Inferior parietal cortex (tissue), 1 donor: ENCODE results near the gene C6orf118.

Experiments
- DNase-seq: peaks from one replicate; pipeline ENCODE4 v3.0.0-alpha.2; 2016; ENCODE audit errors: extremely low spot score

C6orf118 gene

DNA sequence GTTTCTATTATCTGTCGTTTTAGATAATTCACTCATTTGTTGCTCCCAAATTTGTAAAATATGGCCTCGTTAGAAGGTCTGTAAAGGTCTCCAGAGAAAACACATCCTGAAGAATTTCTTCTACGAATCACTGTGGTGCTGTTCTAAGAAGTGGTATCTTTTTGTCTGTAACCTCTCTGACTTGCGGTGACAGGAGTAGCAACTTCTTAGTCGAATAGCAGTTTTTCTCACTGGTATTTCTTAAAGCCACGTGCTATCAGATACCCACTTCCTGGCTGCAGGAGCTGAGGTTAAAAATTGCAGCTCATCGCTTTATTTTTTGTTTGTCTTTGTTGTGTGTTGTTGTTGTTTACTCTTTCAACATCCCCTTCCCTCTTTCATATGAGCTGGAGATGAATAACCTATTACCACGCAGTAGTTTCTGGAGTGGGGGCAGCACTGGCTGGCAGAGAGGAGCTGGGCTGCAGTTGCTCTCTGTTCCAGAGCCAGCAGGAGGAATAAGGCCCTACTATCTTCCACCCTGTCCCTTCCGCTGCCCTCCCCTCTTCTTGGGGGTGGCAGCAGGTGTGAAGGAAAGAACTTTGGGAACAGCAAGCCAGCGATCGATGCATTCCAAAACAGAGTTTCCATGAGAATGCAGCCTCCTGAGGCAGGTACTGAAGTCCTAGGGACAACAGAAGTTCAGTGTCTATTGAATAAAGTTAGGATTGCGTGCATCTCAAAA is 64.7 kb downstream of the C6orf118 start:
- no peak for DNase-seq

DNA sequence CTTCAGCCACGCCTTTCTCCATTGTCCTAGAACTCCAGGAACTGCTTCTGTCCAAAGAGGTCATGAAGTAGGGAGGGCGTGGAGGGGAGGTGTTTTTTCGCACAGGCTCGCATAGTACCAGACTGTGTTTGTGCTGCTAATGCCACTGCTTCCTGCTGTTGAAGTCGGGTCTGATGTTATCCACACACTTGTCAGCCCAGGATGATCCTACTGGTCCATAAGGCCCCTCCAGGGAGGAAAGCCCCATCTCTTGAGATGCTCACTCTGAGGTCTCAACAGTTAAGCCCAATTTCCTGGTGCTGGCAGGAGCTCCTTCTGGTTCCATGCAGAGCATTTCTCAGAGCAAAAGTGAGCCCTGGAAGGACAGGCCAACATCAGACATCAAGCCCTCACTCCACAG is 65.6 kb downstream of the C6orf118 start:
- no peak for DNase-seq

DNA sequence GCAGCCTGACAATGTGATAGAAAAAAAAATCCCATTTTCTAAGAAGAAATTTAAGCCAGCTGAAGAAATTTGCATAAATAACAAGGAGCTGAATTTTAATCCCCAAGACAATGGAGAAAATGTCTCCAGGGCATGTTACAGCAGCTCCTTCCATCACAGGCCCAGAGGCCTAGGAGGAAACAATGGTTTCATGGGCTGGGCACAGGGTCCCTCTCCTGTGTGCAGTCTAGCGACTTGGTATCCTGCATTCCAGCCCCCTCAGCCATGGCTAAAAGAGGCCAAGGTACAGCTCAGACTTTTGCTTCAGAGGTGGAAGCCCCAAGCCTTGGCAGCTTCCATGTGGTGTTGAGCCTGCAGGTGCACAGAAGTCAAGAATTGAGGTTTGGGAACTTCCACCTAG is 73.1 kb downstream of the C6orf118 start:
- DNase-seq = no peak

DNA sequence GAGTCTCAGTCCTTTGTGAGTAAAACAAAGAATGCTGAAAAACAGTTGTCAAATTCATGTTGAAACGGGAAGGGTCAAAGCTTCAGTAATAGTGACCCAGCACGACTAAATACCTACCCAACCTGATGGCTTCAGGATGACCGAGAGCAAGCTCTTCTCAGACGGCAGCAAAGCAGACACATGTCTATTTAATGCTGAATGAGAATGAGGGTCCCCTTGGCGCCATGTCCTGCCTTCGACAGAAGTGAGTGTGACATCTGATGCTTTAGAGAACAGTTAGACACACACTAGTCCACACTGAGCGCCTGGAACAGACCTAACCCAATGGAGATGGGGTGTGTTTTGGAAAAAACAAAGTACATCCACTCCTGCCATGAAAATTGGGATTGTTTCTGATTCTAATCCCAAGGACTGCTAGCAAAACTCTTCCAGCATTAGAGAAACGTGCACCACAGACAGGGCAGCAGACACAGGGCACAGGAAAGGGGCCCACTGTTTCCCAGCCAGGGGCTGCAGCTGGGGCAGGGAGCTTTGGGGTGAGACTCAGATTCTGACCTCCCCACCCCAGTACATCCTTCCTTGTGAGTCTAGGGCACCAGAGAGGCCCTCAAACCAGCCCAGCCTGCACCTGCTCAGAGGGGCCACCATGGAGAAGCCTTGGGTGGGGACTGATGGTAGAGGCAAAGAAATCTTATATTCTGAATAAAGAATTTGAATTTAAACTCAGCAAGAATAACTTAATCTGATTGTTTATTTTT is 76.5 kb downstream of the C6orf118 start:
- DNase-seq = no peak

DNA sequence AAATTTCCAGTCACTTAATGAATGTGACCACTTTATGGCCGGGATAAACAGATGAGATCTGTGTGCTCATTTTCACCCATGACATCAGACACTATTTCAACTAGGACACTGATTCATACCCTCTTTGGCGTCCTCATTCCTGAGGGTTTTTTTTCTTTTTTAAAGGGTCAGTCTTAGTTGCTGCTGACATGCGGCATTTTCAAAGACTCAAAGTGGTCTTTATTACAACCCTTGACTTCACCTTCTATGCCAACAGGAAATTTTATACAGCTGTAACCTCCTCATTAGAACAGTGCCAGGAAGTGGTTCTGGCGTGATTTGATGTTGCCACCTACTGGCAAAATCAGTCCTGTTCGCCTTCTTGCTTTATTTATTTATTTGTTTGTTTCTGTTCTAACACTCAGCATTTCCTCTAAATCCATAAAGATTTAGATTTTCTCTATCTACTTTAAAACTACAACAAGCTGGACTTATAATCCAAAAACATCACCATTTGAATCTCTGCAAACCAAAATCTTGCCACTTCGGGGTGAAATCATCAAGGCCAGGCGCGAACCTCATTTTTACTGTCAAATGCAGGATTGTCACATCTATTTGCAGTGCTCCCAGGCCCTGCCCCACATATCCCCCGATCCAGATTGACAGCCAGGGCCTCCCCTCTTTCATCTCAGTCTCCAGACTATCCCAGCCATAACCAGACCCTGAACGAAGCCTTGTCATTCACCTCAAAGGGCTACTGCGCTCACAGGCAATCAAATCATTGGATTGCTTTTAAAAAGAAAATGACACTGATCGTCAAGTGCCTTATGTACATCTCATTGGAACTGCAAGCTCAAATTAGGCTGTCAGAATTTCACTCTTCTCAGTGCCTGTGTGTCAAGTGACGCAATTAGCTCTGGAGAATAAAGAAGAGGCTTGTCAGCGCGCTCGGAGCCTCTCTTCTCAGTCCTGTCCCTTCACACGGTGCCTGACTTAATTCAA is 77.5 kb downstream of the C6orf118 start:
- DNase-seq = peak; percentile 80

DNA sequence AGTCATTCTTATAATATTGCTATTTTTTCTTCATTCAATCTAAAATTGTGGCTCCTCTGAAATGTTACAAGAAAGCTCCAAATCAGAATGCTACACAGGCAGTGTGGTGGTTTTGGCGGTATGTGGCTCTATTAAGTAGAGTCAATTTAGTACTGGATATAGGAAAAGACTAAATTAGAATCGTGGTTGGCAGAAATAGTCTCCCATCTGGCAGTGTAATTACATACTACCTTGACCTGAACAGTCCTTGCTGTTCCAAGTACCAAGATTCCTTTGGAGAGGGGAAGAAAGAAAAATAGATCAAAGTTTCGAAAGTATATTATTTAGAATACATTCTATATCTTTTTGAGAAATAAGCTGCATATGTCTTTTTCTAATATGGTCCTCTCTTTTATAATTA is 78.2 kb downstream of the C6orf118 start:
- DNase-seq = no peak
